Neural progenitor cell (in vitro differentiated cells): Measurements from ENCODE around the gene TRMT5.

Source experiments
- EZH2 ChIP-seq: fragments of 200-600 bp; sonication (generic); IDR thresholded peaks from 2 replicates; pipeline ENCODE4 v1.6.1; 2017; ENCODE audit warnings: antibody characterized with exemption, mild to moderate bottlenecking, moderate library complexity
- TF ChIP-seq, protein P1 (sequence below): fragments of 200-600 bp; sonication (generic); IDR thresholded peaks from 2 replicates; pipeline ENCODE4 v1.5.1; 2017; ENCODE audit warnings: antibody characterized with exemption, mild to moderate bottlenecking

DNA sequence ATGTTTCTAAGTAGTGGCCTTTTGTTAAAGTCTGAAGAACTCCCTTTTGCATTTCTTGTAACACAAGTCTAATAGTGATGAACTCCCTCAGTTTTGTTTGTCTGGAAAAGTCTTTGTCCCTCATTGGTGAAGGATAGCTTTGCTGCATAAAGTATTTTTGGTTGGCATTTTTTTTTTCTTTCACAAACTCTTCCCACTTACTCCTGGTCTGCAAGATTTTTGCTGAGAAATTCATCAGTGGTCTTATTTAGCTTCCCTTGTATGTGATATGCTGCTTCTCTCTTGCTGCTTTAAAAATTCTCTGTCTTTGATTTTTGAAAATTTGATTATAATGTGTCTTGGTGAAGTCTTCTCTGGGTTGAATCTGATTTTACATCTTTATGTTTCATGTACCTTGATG, 22.7 kb downstream of the TRMT5 start:
- TF ChIP-seq, protein P1, sequence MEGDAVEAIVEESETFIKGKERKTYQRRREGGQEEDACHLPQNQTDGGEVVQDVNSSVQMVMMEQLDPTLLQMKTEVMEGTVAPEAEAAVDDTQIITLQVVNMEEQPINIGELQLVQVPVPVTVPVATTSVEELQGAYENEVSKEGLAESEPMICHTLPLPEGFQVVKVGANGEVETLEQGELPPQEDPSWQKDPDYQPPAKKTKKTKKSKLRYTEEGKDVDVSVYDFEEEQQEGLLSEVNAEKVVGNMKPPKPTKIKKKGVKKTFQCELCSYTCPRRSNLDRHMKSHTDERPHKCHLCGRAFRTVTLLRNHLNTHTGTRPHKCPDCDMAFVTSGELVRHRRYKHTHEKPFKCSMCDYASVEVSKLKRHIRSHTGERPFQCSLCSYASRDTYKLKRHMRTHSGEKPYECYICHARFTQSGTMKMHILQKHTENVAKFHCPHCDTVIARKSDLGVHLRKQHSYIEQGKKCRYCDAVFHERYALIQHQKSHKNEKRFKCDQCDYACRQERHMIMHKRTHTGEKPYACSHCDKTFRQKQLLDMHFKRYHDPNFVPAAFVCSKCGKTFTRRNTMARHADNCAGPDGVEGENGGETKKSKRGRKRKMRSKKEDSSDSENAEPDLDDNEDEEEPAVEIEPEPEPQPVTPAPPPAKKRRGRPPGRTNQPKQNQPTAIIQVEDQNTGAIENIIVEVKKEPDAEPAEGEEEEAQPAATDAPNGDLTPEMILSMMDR = no peak
- no peak for TF ChIP-seq EZH2
